Renal cortex interstitium (tissue), 11 donors: Measurements from ENCODE around the gene ADAM8. TPM values are rescaled to one million over a fixed set of nuclear protein-coding genes. Genes with fewer than 3 reads are reported as not detected.
A peak's percentile ranks its signal among the peaks of the same experiment; 100 is the strongest.
"Not testable (repeated sequence)": the region's sequence is repeated elsewhere in the genome, so short reads cannot be mapped to it uniquely, and the experiment has no call there.

Experiments used
- DNase-seq, 11 donors: peaks; one replicate each; pipeline ENCODE4 v3.0.0-alpha.2; 2013; ENCODE audit warnings: low read depth in 9 of 11, low spot score in 4 of 11; ENCODE audit errors: extremely low read depth in 1 of 11
- polyA plus RNA-seq, 3 donors: library from polyadenylated mRNA; unstranded; fragments of 120-200 nt; gene quantifications; one replicate each; pipeline ENCODE4 v1.2.1, GENCODE V29; 2013; ENCODE audit not compliant: insufficient read length in 3 of 3

Gene ADAM8
- polyA plus RNA-seq, 3 donors = 2.3 to 3.3 (median 3.0) TPM

DNA sequence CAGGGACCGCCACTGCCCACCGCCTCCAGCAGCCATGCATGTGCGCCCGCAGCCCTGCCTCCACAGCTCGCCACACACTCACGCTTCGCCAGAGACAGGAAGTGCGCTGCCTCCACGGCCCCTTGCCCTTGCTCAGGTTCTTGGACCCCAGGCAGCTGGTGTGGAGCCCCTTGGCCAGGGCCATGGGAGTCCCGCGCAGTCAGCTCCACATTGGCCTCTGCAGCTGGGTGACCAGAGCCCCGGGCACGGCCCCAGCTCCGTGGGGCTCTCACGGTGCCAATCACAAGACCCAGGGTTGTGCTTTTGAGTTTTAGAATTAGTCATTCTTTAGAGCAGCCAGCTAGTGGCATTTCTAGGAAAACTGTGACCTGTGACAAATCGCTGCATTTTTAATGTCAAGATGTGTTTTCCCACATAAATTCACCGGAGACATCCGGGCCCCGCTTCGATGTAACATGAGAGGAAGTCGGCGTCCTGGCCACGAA, 50.9 kb downstream of the ADAM8 start:
- DNase-seq = no peak

DNA sequence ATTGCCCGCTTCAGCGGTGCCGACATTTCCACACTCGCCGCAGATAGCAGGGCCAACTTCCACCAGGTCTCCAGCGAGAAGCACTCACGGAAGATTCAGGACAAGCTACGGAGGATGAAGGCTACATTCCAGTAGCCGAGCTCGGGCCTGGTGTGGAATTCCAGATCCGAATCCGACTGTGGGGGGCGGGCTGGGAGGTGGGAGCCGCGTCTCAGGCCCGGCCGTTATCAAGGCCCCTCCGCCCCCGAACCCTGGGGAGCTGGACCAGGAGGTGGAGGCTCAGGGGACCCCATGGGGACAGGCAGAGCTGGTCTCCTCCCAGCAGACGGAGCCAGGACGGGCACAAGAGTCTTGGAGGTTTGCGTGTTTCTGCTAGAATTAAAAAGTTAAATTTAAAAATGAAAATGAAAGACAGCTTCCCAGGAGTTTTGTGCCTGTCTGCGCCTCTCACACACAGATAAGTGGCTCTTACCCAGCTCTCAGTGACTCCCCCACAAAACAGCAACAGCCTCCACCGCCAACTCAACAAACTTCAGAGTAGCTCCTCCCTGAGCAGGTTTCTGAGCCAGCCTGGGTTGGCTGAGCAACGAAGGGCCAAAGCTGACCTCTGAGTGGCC, 51.8 kb downstream of the ADAM8 start:
- DNase-seq = peak in 7 of 11 donors; percentile 48 to 72 (median 54)

DNA sequence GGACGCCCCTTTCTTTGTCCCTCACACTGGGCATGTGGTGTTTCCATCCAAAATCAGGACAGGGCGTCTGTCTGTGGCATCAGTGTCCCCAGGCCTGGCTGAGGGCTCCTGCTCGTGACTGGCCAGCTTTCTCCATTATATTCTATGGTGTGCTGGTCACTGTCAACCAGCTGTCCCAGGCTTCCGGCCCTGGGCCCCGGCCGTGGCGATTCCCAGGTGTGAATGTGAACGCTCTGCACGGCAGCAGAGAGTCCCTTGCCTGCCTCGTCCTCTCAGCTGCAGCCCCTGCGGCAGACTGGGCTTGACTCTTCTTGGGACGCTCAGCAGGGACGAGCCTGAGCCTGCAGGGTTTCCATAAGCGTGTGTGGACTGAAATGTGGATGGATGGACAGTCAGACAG, 52.6 kb downstream of the ADAM8 start:
- DNase-seq = no peak

DNA sequence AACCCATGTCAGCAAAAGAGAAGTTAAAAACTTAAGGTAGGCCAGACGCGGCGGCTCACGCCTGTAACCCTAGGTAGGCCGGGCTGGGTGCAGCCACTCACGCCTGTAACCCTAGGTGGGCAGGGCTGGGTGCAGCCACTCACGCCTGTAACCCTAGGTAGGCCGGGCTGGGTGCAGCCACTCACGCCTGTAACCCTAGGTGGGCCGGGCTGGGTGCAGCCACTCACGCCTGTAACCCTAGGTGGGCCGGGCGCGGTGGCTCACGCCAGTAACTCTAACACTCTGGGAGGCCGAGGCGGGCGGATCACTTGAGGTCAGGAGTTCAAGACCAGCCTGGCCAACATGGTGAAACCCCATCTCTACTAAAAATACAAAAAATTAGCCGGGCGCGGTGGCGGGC, 54.9 kb downstream of the ADAM8 start:
- not testable (repeated sequence) for DNase-seq

DNA sequence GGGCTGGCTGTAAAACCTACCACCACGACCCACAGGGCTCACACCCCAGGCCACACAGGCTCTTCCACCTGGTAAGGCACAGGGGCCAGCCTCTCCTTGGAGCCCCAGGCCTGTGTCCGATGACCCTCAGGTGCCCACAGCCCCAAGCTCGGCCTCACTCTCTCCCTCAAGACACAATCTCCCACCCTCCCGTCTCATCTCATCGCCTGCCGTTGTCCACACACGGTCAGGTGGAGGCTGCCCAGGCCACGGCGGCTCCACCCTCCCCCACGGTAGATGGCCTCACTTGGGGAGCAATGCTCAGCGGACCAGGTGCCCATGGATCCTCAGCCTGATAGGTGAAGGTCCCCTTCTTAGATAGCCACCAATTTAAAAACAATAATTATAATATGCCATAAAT, 55.3 kb downstream of the ADAM8 start:
- no peak for DNase-seq

DNA sequence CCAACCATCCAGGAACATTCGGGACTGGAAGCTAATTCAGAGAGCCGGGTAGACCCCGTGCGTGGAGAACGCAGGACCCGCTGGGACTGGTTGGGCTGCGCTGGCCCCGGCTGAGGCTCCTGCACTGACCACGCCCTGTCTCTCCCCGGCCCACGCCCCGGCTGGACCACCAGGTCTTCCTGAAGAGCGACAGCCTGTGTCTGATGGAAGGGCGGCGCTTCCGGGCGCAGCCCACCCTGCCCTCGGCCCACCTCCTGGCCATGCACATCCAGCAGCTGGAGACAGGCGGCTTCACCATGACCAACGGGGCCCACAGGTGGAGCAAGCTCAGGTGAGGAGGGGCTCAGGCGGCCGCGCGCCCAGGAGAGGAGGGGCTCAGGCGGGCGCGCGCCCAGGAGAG, 56.9 kb downstream of the ADAM8 start:
- DNase-seq = peak in 5 of 11 donors; percentile 15 to 52 (median 40)

DNA sequence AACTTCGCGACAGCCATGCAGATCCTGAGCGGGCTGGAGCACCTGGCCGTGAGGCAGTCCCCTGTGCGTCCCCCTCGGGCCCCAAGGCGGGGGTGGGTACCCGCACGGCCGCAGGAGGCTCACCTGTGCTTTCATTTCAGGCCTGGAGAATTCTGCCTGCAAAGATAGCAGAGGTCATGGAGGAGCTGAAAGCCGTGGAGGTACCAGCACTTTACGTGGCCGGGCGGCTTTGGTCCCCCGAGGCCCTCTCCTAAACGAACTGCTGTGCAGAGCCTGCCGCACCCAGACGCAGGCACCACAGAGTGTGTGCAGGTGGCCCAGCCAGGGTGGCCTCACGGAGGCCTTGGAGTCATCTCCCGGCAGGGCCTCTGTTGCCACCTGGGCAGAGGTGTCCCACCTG, 57.8 kb downstream of the ADAM8 start:
- no peak for DNase-seq

DNA sequence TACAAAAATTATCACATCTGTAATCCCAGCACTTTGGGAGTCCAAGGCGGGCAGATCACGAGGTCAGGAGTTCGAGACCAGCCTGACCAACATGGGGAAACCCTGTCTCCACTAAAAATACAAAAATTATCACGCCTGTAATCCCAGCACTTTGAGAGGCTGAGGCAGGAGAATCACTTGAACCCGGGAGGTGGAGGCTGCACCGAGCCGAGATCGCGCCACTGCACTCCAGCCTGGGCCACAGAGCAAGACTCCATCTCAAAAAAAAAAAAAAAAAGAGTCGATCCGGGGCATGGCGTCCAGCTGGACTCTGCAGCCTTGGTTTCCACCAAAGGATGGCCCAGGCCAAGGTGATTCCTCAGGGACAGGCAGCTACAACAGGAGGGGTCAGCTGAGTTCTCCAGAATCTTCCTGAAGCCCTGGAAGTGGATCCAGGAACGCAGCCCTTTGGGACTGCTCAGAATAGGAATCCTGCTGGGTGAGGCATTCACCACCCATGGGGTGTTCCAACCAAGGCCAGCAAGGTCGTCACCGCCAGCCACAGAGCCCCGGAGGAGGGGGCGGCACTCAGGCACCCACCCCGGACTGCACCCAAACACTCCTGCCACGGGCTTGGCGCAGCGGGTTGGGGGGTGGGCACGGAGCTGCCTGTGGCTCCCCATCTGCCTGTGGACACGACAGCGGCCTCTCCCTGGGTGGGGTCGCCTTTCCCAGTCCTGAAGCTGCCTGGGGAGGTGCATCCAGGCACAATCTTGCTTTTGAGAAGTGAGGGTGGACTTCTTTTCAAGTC, 58.7 kb downstream of the ADAM8 start:
- DNase-seq = no peak

DNA sequence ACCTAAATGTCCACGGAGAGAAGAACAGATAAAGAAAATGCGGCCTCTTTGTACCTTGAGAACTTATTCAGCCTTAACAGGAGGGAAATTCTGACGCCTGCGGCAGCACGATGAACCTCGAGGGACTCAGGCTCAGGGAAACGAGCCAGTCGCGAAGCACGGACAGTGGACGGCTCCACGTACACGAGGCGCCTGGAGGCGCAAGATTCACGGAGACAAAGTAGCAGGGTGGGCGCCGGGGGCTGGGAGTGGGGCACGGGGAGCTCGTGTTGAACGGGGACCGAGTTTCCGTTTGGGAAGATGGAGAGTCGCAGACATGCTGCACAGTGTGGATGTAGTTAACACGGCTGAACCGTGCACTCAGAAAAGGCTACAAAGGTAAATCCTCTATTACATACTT, 59.9 kb downstream of the ADAM8 start:
- DNase-seq = no peak

DNA sequence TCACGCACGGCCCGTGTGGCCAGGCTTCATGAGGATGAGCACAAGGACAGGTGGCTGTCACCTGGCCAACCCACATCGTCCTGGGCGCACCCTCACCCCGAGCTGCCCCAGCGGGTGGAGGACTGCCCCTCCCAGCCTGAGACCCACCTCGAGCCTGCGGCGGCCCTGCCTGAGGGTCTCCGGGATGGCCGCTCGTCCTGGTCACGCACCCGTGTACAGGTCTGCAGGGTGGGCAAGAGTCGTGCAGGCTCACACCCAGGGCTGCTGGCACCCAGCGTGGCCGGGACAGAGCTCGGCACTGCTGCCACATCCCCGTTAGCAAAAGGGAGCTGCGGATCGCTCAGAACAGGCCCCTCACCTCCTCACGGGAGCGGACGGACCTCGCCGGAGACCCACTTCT, 61.1 kb downstream of the ADAM8 start:
- no peak for DNase-seq

DNA sequence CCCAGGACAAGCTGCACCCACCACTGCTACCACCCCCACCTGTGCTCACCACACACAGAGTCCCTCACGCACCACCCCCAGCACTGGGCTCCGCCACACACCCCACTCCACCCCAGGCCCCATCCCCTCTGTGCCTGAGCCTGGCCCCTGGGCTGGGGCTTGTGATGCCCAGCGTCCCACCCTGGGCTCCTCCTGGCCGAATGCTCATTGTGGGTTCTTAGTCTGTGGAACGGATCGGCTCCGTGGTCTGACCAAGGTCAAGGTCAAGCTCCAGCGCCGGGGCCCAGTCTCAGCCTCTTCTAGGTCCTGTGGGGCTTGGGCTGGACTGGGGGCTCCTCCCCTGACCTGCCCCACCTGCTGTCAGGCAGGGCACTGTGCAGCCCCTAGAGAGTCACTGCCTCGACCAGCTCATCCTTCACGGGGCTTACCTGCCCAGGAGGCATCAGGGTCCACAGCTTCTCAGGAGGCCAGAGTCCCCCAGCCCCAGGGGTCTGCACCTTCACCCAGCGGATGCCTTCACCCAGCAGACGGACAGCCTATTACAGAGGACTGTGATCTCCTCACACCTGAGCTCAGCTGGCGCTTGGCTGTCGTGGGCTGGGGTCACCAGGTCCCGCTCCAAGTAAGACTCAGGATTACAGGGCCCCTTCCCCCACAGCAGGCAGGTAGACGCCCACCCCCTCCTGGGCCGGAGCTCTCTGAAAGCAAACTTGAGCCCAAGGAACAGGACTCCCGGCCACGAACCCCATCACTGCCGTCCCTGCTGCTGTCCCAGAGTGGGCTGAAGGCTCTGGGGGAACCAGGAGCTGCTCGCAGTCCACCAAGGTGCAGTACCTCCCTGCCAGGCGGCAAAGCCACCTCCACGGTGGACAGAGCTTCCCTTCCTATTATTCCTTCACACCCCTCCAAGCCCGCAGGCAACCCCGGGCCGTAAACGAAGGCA, 61.9 kb downstream of the ADAM8 start:
- no peak for DNase-seq

DNA sequence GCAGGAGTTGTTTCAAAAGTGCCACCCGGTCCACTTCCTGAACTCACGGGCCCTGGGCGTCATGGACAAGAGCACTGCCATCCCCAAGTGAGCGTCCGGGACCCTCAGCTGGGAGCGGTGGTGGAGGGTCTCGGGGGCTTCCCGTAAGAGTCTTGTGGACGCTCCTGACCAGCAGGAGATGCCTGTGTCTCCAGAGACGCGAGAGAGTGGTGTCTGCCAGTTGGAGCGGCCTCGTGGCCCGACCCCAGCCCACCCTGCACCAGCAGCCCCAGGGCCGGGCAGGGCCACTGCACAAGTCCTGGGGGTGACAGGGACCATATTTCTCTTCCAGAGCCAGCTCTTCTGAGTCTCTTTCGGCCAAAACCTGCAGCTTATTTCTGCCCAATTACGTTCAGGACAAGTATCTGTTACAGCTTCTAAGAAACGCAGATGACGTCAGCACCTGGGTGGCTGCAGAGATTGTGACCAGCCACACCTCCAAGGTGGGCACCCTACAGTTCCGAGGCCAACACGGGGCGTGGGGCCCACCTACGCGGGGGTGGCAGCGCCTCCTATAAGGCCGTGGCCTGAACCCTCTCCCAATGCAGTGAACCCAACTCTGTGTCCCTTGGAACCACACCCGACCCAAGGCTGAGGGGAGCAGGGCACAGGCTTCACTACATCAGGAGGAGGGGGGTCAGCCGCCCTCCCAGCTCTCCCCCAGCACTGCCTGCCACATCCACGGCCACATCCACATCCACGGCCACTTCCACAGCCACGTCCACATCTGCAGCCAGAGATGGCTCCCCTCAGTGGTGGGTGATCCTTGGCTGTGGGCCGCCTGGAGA, 62.8 kb downstream of the ADAM8 start:
- DNase-seq = no peak

DNA sequence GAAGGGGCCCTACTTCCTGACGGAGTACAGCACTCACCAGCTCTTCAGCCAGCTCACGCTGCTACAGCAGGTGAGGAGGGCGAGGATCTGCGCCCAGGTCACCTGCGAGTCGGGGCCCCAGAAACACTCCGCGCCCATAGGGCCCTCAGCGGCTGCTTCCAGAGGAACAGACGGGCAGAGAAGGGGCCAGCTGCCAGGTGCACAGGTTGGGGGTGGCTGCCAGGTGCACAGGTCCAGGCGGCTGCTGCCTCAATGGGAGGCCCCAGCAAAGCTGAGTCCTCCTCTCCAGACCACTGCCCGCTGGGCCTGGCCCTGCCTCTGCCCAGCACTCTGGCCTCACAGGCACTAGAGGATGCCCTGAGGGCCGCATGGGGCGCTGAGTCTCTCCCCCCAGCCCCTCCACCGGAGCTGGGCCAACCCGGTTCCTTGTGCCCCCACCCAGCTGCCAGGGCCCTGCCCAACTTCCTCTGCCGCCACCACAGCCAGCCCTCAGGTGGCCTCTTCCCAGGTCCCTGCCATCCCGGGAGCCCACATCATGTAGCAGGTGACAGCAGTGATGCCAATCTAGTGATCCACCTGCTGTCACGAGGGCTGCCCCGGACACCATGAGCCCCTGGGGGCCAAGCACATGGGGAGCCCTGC, 63.7 kb downstream of the ADAM8 start:
- DNase-seq = no peak

Other genes starting within 250 kb of the ADAM8 start
- 1 to 10 TPM in 2 of 3 donors, under 1 TPM in 1; 0.95 to 1.6 (median 1.4) TPM for gene ADGRA1, start 188.9 kb downstream of the ADAM8 start, polyA plus RNA-seq
- 1 to 10 TPM; 4.9 to 9.1 (median 7.8) TPM for gene KNDC1, start 116.6 kb downstream of the ADAM8 start, polyA plus RNA-seq
- under 1 TPM in 1 of 3 donors, not detected in 2; 0.17 TPM for gene UTF1, start 46.7 kb downstream of the ADAM8 start, polyA plus RNA-seq
- gene VENTX, start 39.0 kb downstream of the ADAM8 start, polyA plus RNA-seq = under 1 TPM; 0.22 to 0.42 (median 0.33) TPM
- gene TUBGCP2, start 32.0 kb upstream of the ADAM8 start, polyA plus RNA-seq = 10 to 100 TPM; 59.2 to 79.8 (median 61.1) TPM
- gene ZNF511, start 32.0 kb upstream of the ADAM8 start, polyA plus RNA-seq = 10 to 100 TPM; 35.9 to 46.1 (median 37.4) TPM
- gene CALY, start 60.0 kb upstream of the ADAM8 start, polyA plus RNA-seq = under 1 TPM in 2 of 3 donors, not detected in 1; 0.54 to 0.70 TPM
- 1 to 10 TPM; 3.3 to 9.0 (median 4.9) TPM for gene PRAP1, start 70.5 kb upstream of the ADAM8 start, polyA plus RNA-seq
- gene FUOM, start 81.2 kb upstream of the ADAM8 start, polyA plus RNA-seq = 10 to 100 TPM; 14.3 to 22.4 (median 20.8) TPM
- 100 to 1,000 TPM; 135 to 149 (median 139) TPM for gene ECHS1, start 96.5 kb upstream of the ADAM8 start, polyA plus RNA-seq
- gene PAOX, start 102.4 kb upstream of the ADAM8 start, polyA plus RNA-seq = 1 to 10 TPM; 4.9 to 9.2 (median 6.8) TPM
- gene MTG1, start 117.3 kb upstream of the ADAM8 start, polyA plus RNA-seq = 10 to 100 TPM; 59.4 to 88.6 (median 67.3) TPM
- 1 to 10 TPM; 3.1 to 5.6 (median 4.7) TPM for gene SPRN, start 147.8 kb upstream of the ADAM8 start, polyA plus RNA-seq
- gene SCART1, start 177.1 kb upstream of the ADAM8 start, polyA plus RNA-seq = 1 to 10 TPM; 2.1 to 3.9 (median 2.2) TPM